SH-SY5Y (cell line): Measurements from ENCODE around the gene KLF11.

Experiments
- GATA2 ChIP-seq: IDR thresholded peaks from 2 replicates; pipeline ENCODE4 v1.6.1; 2011; ENCODE audit warnings: mild to moderate bottlenecking, low read depth, low read length
- GATA3 ChIP-seq: IDR thresholded peaks from 2 replicates; pipeline ENCODE4 v1.6.1; 2011; ENCODE audit warnings: low read depth, mild to moderate bottlenecking, low read length, moderate library complexity

GRCh38 chr2:10064932-10065772 is 21.8 kb downstream of the KLF11 start:
- TF ChIP-seq GATA3 = no peak
- TF ChIP-seq GATA2 = no peak
